Muscle of back (tissue), 13 donors: Measurements from ENCODE around the gene MRPL39. TPM values are rescaled to one million over a fixed set of nuclear protein-coding genes. Genes with fewer than 3 reads are reported as not detected.
"Not testable (repeated sequence)": the region's sequence is repeated elsewhere in the genome, so short reads cannot be mapped to it uniquely, and the experiment has no call there.

Experiments
- DNase-seq, 3 donors: peaks; one replicate each; pipeline versions ENCODE4 v3.0.0 to v3.0.0-alpha.2; 2013
- long read RNA-seq, 9 donors: transcript quantifications; one replicate each; lab custom pipeline, GENCODE V29; 2026
- polyA plus RNA-seq, 10 donors: library from polyadenylated mRNA; unstranded; fragments of 120-200 nt; gene quantifications; one replicate each; pipeline ENCODE4 v1.2.1, GENCODE V29; 2013; ENCODE audit not compliant: insufficient read length in 10 of 10

The MRPL39 gene
- 10 to 100 TPM; 27.3 to 36.0 (median 31.3) TPM for polyA plus RNA-seq
- long read RNA-seq, donor 1, transcript MRPL39-202 (10 exons, 1,110 nt) = major isoform, 12 of 12 reads
- long read RNA-seq, donor 1, partial matches to known transcripts = 0 of 12 reads
- long read RNA-seq, donor 1, other reads (novel, unspliced or antisense) = 0 of 12 reads
- long read RNA-seq, donor 2, transcript MRPL39-202 (10 exons, 1,110 nt) = major isoform, 9 of 9 reads
- long read RNA-seq, donor 2, partial matches to known transcripts = 0 of 9 reads
- long read RNA-seq, donor 2, other reads (novel, unspliced or antisense) = 0 of 9 reads
- long read RNA-seq, donor 3 = 0 reads
- long read RNA-seq, donor 4, transcript MRPL39-202 (10 exons, 1,110 nt) = major isoform, 9 of 26 reads
- long read RNA-seq, donor 4, partial matches to known transcripts = 0 of 26 reads
- long read RNA-seq, donor 4, other reads (novel, unspliced or antisense) = 17 of 26 reads
- long read RNA-seq, donor 5, transcript MRPL39-202 (10 exons, 1,110 nt) = major isoform, 15 of 62 reads
- long read RNA-seq, donor 5, partial matches to known transcripts = 35 of 62 reads
- long read RNA-seq, donor 5, other reads (novel, unspliced or antisense) = 12 of 62 reads
- long read RNA-seq, donor 6, transcript MRPL39-202 (10 exons, 1,110 nt) = major isoform, 10 of 10 reads
- long read RNA-seq, donor 6, partial matches to known transcripts = 0 of 10 reads
- long read RNA-seq, donor 6, other reads (novel, unspliced or antisense) = 0 of 10 reads
- long read RNA-seq, donor 7, transcript MRPL39-202 (10 exons, 1,110 nt) = major isoform, 8 of 8 reads
- long read RNA-seq, donor 7, partial matches to known transcripts = 0 of 8 reads
- long read RNA-seq, donor 7, other reads (novel, unspliced or antisense) = 0 of 8 reads
- long read RNA-seq, donor 8, transcript MRPL39-202 (10 exons, 1,110 nt) = major isoform, 12 of 12 reads
- long read RNA-seq, donor 8, partial matches to known transcripts = 0 of 12 reads
- long read RNA-seq, donor 8, other reads (novel, unspliced or antisense) = 0 of 12 reads
- long read RNA-seq, donor 9, partial matches to known transcripts = 0 of 3 reads
- long read RNA-seq, donor 9, other reads (novel, unspliced or antisense) = 0 of 3 reads

- peak; percentile 86 to 97 (median 91) for DNase-seq
Measured at GRCh38 chr21:25607151-25608043, at the start of gene MRPL39. Gene MRPL39, minus strand, starts transcription at chr21:25607481. Its CDS starts 6 bp downstream, at chr21:25607475.

GRCh38 chr21:25656412-25656811, 49.1 kb upstream of the MRPL39 start:
- DNase-seq = no peak

DNA sequence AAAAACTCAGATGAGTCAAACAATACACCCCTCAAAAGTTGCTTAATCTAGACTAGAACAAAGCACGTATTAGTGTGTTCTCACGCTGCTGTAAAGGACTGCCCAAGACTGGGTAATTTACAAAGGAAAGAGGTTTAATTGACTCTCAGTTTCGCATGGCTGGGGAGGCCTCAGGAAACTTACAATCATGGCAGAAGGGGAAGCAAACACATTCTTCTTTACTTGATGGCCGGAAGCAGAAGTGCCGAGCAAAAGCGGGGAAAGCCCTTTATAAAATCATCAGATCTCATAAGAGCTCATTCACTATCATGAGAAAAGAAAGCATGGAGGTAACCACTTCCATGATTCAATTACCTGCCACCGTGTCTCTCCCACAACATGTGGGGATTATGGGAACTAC, 41.9 kb upstream of the MRPL39 start:
- DNase-seq = no peak

GRCh38 chr21:25647647-25648046, 40.4 kb upstream of the MRPL39 start:
- no peak for DNase-seq

- no peak for DNase-seq
Measured at GRCh38 chr21:25646474-25646873, 39.2 kb upstream of the MRPL39 start.

DNA sequence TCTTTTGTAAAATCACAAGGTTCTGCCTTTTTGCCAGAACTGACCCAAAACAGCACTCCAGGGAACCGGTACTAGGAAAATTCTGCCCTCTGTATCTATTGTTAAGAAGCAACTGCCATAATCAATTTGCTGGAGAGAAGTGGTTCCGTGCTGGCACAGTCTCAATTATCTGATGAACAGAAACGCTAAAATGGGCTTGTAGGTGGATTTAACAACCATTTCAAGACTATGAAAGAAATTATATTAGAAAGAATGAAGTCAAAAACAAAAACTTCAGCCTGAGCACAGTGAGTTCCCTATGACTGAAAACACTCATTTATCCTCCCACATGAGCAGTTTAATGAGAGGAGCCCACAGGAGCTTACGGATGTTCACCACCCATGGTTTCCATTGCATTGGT, 36.2 kb upstream of the MRPL39 start:
- no peak for DNase-seq

DNA sequence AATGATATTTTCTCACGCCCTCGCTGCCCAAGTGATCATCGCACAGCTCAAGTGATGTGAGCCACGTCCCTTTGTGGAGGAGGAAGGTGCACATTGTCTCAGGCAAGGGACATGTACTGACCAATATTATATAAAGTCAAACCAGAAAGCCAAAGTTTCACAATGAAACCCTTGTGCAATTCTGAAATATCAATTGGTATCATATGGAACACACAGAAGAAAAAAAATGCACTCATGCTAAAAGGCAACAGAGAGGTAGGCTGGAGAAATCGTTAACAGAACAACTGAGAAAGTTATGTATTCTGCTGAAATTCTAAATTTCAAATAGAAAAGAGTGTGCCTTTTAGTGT, 33.6 kb upstream of the MRPL39 start:
- peak in 1 of 3 donors; percentile 15 for DNase-seq

GRCh38 chr21:25640202-25640942, 33.1 kb upstream of the MRPL39 start:
- DNase-seq = peak in 2 of 3 donors; percentile 48 to 76

DNA sequence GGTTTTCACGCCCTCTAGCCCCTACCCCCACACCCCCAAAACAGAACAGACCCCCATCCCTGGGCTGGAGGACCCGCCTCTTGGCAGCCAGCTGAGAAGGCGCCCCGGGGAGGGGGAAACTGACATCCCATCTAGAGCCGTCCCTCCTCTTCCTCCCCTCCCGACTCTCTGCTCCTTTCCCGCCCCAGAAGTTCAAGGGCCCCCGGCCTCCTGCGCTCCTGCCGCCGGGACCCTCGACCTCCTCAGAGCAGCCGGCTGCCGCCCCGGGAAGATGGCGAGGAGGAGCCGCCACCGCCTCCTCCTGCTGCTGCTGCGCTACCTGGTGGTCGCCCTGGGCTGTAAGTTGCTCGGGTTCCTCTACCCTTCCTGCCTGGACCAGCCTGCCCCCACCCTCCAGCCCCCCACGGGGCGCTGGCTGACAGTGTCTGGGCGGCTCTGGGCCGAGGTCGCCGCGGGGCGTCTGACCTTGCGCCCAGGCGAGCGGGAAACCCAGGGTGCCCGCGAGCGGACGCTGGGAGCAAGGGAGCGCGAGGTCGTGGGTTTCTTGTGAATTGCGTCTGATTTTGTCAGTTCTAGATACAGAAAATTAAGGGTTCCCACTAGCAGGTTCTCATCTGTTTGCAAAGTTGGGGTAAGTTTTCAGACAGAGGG, 32.4 kb upstream of the MRPL39 start:
- peak in 2 of 3 donors; percentile 61 to 87 for DNase-seq

- peak; percentile 52 to 78 (median 58) for DNase-seq
Measured at GRCh38 chr21:25638660-25639550, 31.6 kb upstream of the MRPL39 start, which contains the start of gene JAM2. Gene JAM2, plus strand, starts transcription at chr21:25639258. Its CDS starts 564 bp downstream, at chr21:25639822.

GRCh38 chr21:25637851-25638659, 30.8 kb upstream of the MRPL39 start:
- DNase-seq = peak in 2 of 3 donors; percentile 11 to 26

DNA sequence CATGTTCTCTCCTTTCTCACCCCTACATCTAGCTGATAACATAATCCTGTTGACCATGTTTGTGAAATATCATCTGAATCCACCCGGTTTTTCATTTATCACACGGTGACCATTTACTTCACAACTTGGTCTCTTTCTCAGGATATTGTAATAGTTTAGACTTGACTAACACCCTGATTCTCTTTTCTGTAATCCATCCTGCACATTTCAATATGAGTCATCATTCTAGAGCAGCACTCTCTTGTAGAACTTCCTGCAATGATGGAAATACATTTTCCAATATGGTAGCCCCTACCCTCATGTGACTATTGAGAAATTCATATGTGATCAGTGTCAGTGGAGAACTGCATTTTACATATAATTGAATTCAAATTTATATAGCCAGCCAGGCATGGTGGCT, 29.4 kb upstream of the MRPL39 start:
- no peak for DNase-seq

- no peak for DNase-seq
Measured at GRCh38 chr21:25635310-25635709, 28.0 kb upstream of the MRPL39 start.

GRCh38 chr21:25632296-25632695, 25.0 kb upstream of the MRPL39 start:
- no peak for DNase-seq

- no peak for DNase-seq
Measured at GRCh38 chr21:25626757-25627156, 19.5 kb upstream of the MRPL39 start.

DNA sequence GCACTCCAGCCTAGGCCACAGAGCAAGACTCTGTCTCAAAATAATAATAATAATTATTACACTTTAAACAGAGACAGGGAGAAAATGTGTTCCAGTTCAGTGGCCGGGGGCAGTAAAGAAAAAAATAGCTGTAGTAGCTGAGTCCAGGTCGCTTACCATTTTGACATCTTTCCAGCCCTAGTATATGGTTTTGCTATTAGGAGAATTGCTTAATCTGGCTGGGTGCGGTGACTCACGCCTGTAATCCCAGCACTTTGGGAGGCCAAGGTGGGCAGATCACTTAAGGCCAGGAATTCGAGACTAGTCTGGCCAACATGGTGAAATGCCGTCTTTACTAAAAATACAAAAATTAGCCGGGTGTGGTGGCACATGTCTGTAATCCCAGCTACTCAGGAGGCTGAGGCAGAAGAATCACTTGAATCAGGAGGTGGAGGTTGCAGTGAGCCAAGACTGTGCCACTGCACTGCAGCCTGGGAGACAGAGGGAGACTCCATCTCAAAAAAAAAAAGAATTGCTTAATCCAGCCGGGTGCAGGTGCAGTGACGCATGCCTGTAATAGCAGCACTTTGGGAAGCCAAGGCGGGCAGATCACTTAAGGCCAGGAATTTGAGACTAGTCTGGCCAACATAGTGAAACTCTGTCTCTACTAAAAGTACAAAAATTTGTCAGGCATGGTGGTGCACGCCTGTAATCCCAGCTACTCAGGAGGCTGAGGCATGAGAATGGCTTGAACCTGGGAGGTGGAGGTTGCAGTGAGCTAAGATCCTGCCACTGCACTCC, 18.7 kb upstream of the MRPL39 start:
- not testable (repeated sequence) for DNase-seq

GRCh38 chr21:25625036-25625435, 17.8 kb upstream of the MRPL39 start:
- DNase-seq = no peak
